IMR-90 (cell line): Measurements from ENCODE around the gene OVOL1. TPM values are rescaled to one million over a fixed set of nuclear protein-coding genes. Genes with fewer than 3 reads are reported as not detected.

Experiments
- ATAC-seq: fragments of 200-7000 bp; cut with Tn5 transposase; 2 replicates; pipeline ENCODE4 v1.9.1; 2020; ENCODE audit warnings: low read depth, mild to moderate bottlenecking, moderate library complexity
- BruUV-seq: library from RNA; stranded (reverse); fragments of 400-500 nt; replicated peaks from 2 replicates; lab custom pipeline; 2021; lab: Mats Ljungman, UMichigan
- CTCF ChIA-PET: fragments of 300-600 bp; formaldehyde crosslinking; extraction: SDS; loops from one replicate; lab custom pipeline; 2021; ENCODE audit warnings: antibody characterized with exemption; lab: Yijun Ruan, JAX
- POLR2A ChIA-PET: fragments of 300-600 bp; sonication (Branson Sonifier 250); formaldehyde crosslinking; loops from one replicate; lab custom pipeline; 2022; ENCODE audit warnings: antibody characterized with exemption; ENCODE audit not compliant: unreplicated experiment; lab: Charles Lee
- DNase-seq: peaks from one replicate; pipeline ENCODE4 v3.0.0; 2013
- H2AFZ ChIP-seq: replicated peaks from 2 replicates; pipeline ENCODE3; 2013; ENCODE audit warnings: low read length, mild to moderate bottlenecking; ENCODE audit not compliant: poor library complexity
- H2AK5ac ChIP-seq: 2 replicates; pipeline ENCODE4 v1.6.1; 2013; ENCODE audit warnings: low read depth, low read length, inconsistent platforms
- H2AK9ac ChIP-seq: replicated peaks from 2 replicates; pipeline ENCODE3; 2013; ENCODE audit warnings: mild to moderate bottlenecking, low read depth, low read length, moderate library complexity; ENCODE audit not compliant: poor library complexity
- H2BK120ac ChIP-seq: 2 replicates; pipeline ENCODE4 v1.6.1; 2013; ENCODE audit warnings: low read depth, low read length, inconsistent platforms
- H2BK15ac ChIP-seq: 3 replicates; pipeline ENCODE4 v1.6.1; 2013; ENCODE audit warnings: low read depth, low read length, inconsistent platforms
- H2BK20ac ChIP-seq: 2 replicates; pipeline ENCODE4 v1.6.1; 2013; ENCODE audit warnings: low read depth, mild to moderate bottlenecking, inconsistent platforms, low read length, moderate library complexity
- H2BK5ac ChIP-seq: 2 replicates; pipeline ENCODE4 v1.6.1; 2013; ENCODE audit warnings: mild to moderate bottlenecking, low read depth, low read length, inconsistent platforms; ENCODE audit not compliant: poor library complexity, severe bottlenecking
- H3K14ac ChIP-seq: replicated peaks from 2 replicates; pipeline ENCODE4 v1.6.1; 2013; ENCODE audit warnings: low read depth, low read length, inconsistent platforms
- H3K18ac ChIP-seq: 2 replicates; pipeline ENCODE4 v1.6.1; 2013; ENCODE audit warnings: low read depth, low read length, control low read depth
- H3K23ac ChIP-seq: 2 replicates; pipeline ENCODE4 v1.6.1; 2013; ENCODE audit warnings: low read depth, low read length, inconsistent platforms
- H3K27ac ChIP-seq: 2 replicates; pipeline ENCODE4 v1.5.1; 2013; ENCODE audit warnings: mild to moderate bottlenecking, control low read depth, low read length; ENCODE audit not compliant: insufficient read depth
- H3K27me3 ChIP-seq: 2 replicates; pipeline ENCODE4 v1.6.1; 2013; ENCODE audit warnings: low read length; ENCODE audit not compliant: control insufficient read depth, insufficient read depth
- H3K36me3 ChIP-seq: 2 replicates; pipeline ENCODE4 v1.6.1; 2013; ENCODE audit warnings: low read length, mixed read lengths; ENCODE audit not compliant: control insufficient read depth, insufficient read depth
- H3K4ac ChIP-seq: 2 replicates; pipeline ENCODE4 v1.6.1; 2013; ENCODE audit warnings: low read depth, low read length, inconsistent platforms
- H3K4me1 ChIP-seq: 2 replicates; pipeline ENCODE4 v1.6.1; 2013; ENCODE audit warnings: low read length, mixed read lengths; ENCODE audit not compliant: control insufficient read depth, insufficient read depth
- H3K4me2 ChIP-seq: 2 replicates; pipeline ENCODE4 v1.6.1; 2013; ENCODE audit warnings: low read depth, mild to moderate bottlenecking, control low read depth, low read length, moderate library complexity
- H3K4me3 ChIP-seq: 2 replicates; pipeline ENCODE4 v1.5.1; 2013; ENCODE audit warnings: low read depth, mild to moderate bottlenecking, control low read depth, low read length, moderate library complexity; ENCODE audit not compliant: insufficient read depth
- H3K56ac ChIP-seq: 2 replicates; pipeline ENCODE4 v1.6.1; 2013; ENCODE audit warnings: low read length, inconsistent platforms; ENCODE audit not compliant: insufficient read depth; ENCODE audit errors: extremely low read depth
- H3K79me1 ChIP-seq, 2 experiments: 2 replicates each; pipeline ENCODE4 v1.6.1; 2013; ENCODE audit warnings: low read length in 2 of 2, inconsistent platforms in 1 of 2, low read depth in 1 of 2
- H3K9ac ChIP-seq: 2 replicates; pipeline ENCODE4 v1.6.1; 2013; ENCODE audit warnings: low read depth, low read length, control low read depth
- H3K9me1 ChIP-seq: 2 replicates; pipeline ENCODE4 v1.6.1; 2013; ENCODE audit warnings: low read length, inconsistent platforms; ENCODE audit not compliant: insufficient read depth
- H3K9me3 ChIP-seq: 2 replicates; pipeline ENCODE4 v1.6.1; 2013; ENCODE audit warnings: low read length; ENCODE audit not compliant: control insufficient read depth, insufficient read depth
- H4K20me1 ChIP-seq: 2 replicates; pipeline ENCODE4 v1.6.1; 2013; ENCODE audit warnings: low read length, inconsistent platforms; ENCODE audit not compliant: insufficient read depth
- H4K5ac ChIP-seq: 2 replicates; pipeline ENCODE4 v1.6.1; 2013; ENCODE audit warnings: mild to moderate bottlenecking, low read depth, low read length, control low read depth
- H4K8ac ChIP-seq, 2 experiments: 2 replicates each; pipeline ENCODE4 v1.6.1; 2013; ENCODE audit warnings: low read depth in 2 of 2, low read length in 2 of 2, control low read depth in 1 of 2, inconsistent platforms in 1 of 2
- H4K91ac ChIP-seq: 2 replicates; pipeline ENCODE4 v1.6.1; 2013; ENCODE audit warnings: low read depth, low read length, inconsistent platforms; ENCODE audit not compliant: insufficient read depth
- BHLHE40 ChIP-seq: fragments of 150-350 bp; IDR thresholded peaks from 2 replicates; pipeline ENCODE4 v1.6.1; 2016; ENCODE audit warnings: mild to moderate bottlenecking, low read depth, low read length
- CEBPB ChIP-seq: IDR thresholded peaks from 2 replicates; pipeline ENCODE4 v1.6.1; 2012; ENCODE audit warnings: low read depth, low read length, improper control_type of control experiment
- CHD1 ChIP-seq: IDR thresholded peaks from 2 replicates; pipeline ENCODE4 v1.6.1; 2012; ENCODE audit warnings: low read depth, low read length, improper control_type of control experiment
- FOS ChIP-seq: fragments of 150-350 bp; IDR thresholded peaks from 2 replicates; pipeline ENCODE4 v1.6.1; 2016; ENCODE audit warnings: low read depth, low read length
- MAFK ChIP-seq: IDR thresholded peaks from 2 replicates; pipeline ENCODE4 v1.6.1; 2012; ENCODE audit warnings: low read depth, low read length, improper control_type of control experiment
- MXI1 ChIP-seq: IDR thresholded peaks from 2 replicates; pipeline ENCODE4 v1.6.1; 2012; ENCODE audit warnings: low read depth, mild to moderate bottlenecking, low read length, moderate library complexity, borderline replicate concordance
- NFE2L2 ChIP-seq: fragments of 150-350 bp; IDR thresholded peaks from 2 replicates; pipeline ENCODE4 v1.6.1; 2016; ENCODE audit warnings: low read depth, mild to moderate bottlenecking, low read length
- POLR2A ChIP-seq: IDR thresholded peaks from 2 replicates; pipeline ENCODE4 v1.6.1; 2012; ENCODE audit warnings: mild to moderate bottlenecking, low read depth, low read length
- RCOR1 ChIP-seq: IDR thresholded peaks from 2 replicates; pipeline ENCODE4 v1.6.1; 2012; ENCODE audit warnings: mild to moderate bottlenecking, low read length, improper control_type of control experiment; ENCODE audit not compliant: insufficient replicate concordance
- RFX5 ChIP-seq: IDR thresholded peaks from 2 replicates; pipeline ENCODE4 v1.8.0; 2012; ENCODE audit warnings: low read depth, mild to moderate bottlenecking, low read length, moderate library complexity
- WGBS, 2 experiments: methylation state at CpG; one replicate each; pipeline versions ENCODE4 v1.1.5 to v1.1.7; 2013; ENCODE audit warnings: missing lambda C conversion rate in 2 of 2; ENCODE audit not compliant: insufficient read length in 1 of 2; ENCODE audit errors: extremely low coverage in 2 of 2; 5-methylcytosine and 5-hydroxymethylcytosine counted together
- dilution Hi-C: fragments of 300-500 bp; cut with HindIII; formaldehyde crosslinking; loops from one replicate; pipeline ENCODE4 v1.14.3; 2018; ENCODE audit warnings: low sequenced_read_pairs; ENCODE audit not compliant: unreplicated experiment
- in situ Hi-C: fragments of 300-500 bp; cut with MboI; formaldehyde crosslinking; loops from 3 replicates; pipeline ENCODE4 v1.14.3; 2019; ENCODE audit warnings: low sequenced_read_pairs, inconsistent platforms, mixed read lengths
- intact Hi-C: fragments of 100-400 bp; cut with micrococcal nuclease; formaldehyde crosslinking; loops from 2 replicates; pipeline ENCODE4 v1.10.0; 2022
- polyA plus RNA-seq, 3 experiments: library from polyadenylated mRNA; depleted of rRNA; stranded (reverse); fragments of >200 nt; gene quantifications; 2 replicates each; pipeline ENCODE4 v1.2.3, GENCODE V29; 2012; ENCODE audit warnings: low replicate concordance in 1 of 3
- total RNA-seq: library from RNA; depleted of rRNA; stranded (reverse); fragments of >200 nt; gene quantifications from 2 replicates; pipeline ENCODE4 v1.2.3, GENCODE V29; 2012
- TF ChIP-seq, protein P1 (sequence below): fragments of 150-350 bp; IDR thresholded peaks from 2 replicates; pipeline ENCODE4 v1.6.1; 2016; ENCODE audit warnings: low read depth, mild to moderate bottlenecking, low read length, moderate library complexity, borderline replicate concordance
- TF ChIP-seq, protein P2 (sequence below): fragments of 150-350 bp; IDR thresholded peaks from 2 replicates; pipeline ENCODE4 v1.6.1; 2017; ENCODE audit warnings: mild to moderate bottlenecking, antibody characterized with exemption, low read length, low read depth
- TF ChIP-seq, protein P3 (sequence below): conservative IDR thresholded peaks from 2 replicates; pipeline ENCODE4 v1.5.1; 2012; ENCODE audit warnings: mild to moderate bottlenecking, low read depth, low read length, improper control_type of control experiment

OVOL1 gene
- total and polyA plus RNA-seq, 2 of the 4 experiments (the other 2 are of a cell fraction), result not detected

DNA sequence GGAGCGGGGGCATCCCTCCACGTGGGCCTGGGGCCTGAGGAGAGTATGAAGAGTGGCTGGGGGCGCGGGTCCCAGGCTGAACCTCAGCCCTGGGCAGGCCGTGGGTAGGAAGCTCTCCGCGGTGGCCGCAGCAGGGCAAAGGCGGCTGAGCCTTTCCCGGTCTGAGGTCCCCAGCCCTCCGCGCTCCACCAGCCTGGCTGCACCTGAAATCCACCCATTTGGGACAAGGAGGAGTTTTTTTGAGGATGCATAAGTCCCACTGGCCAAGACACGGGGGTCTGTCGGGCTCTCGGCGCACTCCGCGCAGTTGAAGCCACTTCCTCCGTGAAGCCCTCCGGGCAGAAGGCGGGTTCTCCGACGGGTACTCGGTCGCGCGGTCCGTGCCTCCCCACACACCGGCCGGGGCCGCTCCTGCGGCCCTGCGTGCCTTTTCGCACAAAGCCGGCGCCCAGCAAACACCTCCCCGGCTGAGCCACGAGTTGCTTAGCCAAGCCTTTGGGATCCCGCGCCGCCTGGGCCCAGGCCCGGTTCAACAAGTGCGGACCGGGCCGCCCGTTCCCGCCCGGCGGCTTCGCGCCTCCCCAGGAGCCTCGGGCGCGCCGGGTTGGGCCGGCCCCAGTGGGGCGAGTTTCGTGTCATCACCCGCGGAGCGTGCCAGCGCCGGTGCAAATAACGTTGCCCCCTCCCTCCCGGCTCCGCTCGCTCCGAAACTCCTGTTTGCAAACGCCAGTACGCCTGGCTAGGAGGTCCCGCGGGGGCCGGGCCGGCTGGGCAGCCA, 666 bp upstream of the OVOL1 start:
- Histone ChIP-seq H3K23ac (no peak overlapping the region), H3K4ac (no peak overlapping the region), H3K9me1 (no peaks in the 10 kb centered on the region), H3K14ac (no peak overlapping the region), H2BK5ac (no peak overlapping the region), H3K4me2 (no peak overlapping the region), H3K36me3 (no peaks in the 10 kb centered on the region), H4K91ac (no peak overlapping the region), H2AK5ac (no peak overlapping the region), H3K9ac (no peak overlapping the region), H4K8ac (no peak overlapping the region), H2BK20ac (no peak overlapping the region), H2BK15ac (no peak overlapping the region), H3K27ac (no peak overlapping the region), H3K56ac (no peak overlapping the region), H4K20me1 (no peaks in the 10 kb centered on the region; the same call in 1 of the 2 replicates), H2AFZ (peak overlapping the region; percentile 8), H3K4me3 (no peak overlapping the region), H2BK120ac (no peak overlapping the region), H3K79me1 (no peaks in the 10 kb centered on the region), H2AK9ac (no peak overlapping the region), H3K9me3 (peaks cover 2% of the 10 kb centered on the region; the same call in 1 of the 2 replicates), H3K4me1 (no peaks in the 10 kb centered on the region; the same call in 1 of the 2 replicates), H3K27me3 (peaks cover 74% of the 10 kb centered on the region), H4K5ac (no peak overlapping the region), H3K18ac (no peak overlapping the region)
- in situ Hi-C loops (no loop called here), intact Hi-C loops (no loop called here), dilution Hi-C loops (no loop called here)
- POLR2A ChIA-PET, result no interaction called here
- BruUV-seq, result no TSS peak
- WGBS, 2 experiments, result 7% methylated on average over 43 of the region's 74 CpGs; no CpG with 5 or more reads in 1 of the 2 experiments
- no peak for ATAC-seq
- TF ChIP-seq MXI1, result no peak
- no peak for TF ChIP-seq RCOR1
- TF ChIP-seq, protein P1, sequence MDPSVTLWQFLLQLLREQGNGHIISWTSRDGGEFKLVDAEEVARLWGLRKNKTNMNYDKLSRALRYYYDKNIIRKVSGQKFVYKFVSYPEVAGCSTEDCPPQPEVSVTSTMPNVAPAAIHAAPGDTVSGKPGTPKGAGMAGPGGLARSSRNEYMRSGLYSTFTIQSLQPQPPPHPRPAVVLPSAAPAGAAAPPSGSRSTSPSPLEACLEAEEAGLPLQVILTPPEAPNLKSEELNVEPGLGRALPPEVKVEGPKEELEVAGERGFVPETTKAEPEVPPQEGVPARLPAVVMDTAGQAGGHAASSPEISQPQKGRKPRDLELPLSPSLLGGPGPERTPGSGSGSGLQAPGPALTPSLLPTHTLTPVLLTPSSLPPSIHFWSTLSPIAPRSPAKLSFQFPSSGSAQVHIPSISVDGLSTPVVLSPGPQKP, result no peak
- no peak for TF ChIP-seq NFE2L2
- TF ChIP-seq BHLHE40, result no peak
- TF ChIP-seq RFX5, result no peak
- TF ChIP-seq CHD1, result no peak
- TF ChIP-seq, protein P2, sequence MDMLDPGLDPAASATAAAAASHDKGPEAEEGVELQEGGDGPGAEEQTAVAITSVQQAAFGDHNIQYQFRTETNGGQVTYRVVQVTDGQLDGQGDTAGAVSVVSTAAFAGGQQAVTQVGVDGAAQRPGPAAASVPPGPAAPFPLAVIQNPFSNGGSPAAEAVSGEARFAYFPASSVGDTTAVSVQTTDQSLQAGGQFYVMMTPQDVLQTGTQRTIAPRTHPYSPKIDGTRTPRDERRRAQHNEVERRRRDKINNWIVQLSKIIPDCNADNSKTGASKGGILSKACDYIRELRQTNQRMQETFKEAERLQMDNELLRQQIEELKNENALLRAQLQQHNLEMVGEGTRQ, result no peak
- TF ChIP-seq, protein P3, sequence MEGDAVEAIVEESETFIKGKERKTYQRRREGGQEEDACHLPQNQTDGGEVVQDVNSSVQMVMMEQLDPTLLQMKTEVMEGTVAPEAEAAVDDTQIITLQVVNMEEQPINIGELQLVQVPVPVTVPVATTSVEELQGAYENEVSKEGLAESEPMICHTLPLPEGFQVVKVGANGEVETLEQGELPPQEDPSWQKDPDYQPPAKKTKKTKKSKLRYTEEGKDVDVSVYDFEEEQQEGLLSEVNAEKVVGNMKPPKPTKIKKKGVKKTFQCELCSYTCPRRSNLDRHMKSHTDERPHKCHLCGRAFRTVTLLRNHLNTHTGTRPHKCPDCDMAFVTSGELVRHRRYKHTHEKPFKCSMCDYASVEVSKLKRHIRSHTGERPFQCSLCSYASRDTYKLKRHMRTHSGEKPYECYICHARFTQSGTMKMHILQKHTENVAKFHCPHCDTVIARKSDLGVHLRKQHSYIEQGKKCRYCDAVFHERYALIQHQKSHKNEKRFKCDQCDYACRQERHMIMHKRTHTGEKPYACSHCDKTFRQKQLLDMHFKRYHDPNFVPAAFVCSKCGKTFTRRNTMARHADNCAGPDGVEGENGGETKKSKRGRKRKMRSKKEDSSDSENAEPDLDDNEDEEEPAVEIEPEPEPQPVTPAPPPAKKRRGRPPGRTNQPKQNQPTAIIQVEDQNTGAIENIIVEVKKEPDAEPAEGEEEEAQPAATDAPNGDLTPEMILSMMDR, result no peak
- no peak for TF ChIP-seq CEBPB
- no peak for TF ChIP-seq MAFK
- no peak for TF ChIP-seq FOS
- no peak for TF ChIP-seq POLR2A
- no peak for DNase-seq
- CTCF ChIA-PET, result no interaction called here
